ENCODE measurements around the gene ALG3.

GRCh38 chr3:184203526-184203925 is 45.2 kb downstream of the ALG3 start:
- TF ChIP-seq CTCF (IDR thresholded peaks at IDR 0.05): no peak
- TF ChIP-seq POLR2AphosphoS5 (IDR thresholded peaks at IDR 0.05): no peak
- no peak for TF ChIP-seq POLR2A (IDR thresholded peaks at IDR 0.05)
